ENCODE measurements around the gene ZDHHC20.

Gene ZDHHC20

GRCh38 chr13:21362741-21363140 is 96.4 kb downstream of the ZDHHC20 start:
- no peak for FAIRE-seq
- TF ChIP-seq POLR2A (IDR thresholded peaks at IDR 0.05; ENCODE audit: low read depth, low read length), result no peak
- DNase-seq (ENCODE audit: insufficient read length, low spot score), result no peak

- no peak for FAIRE-seq
- no peak for DNase-seq (ENCODE audit: insufficient read length, low spot score)
- TF ChIP-seq POLR2A (IDR thresholded peaks at IDR 0.05; ENCODE audit: low read depth, low read length), result no peak
These were observed 97.4 kb downstream of the ZDHHC20 start for GRCh38 chr13:21361706-21362105.

- DNase-seq (ENCODE audit: insufficient read length, low spot score), result no peak
- TF ChIP-seq POLR2A (IDR thresholded peaks at IDR 0.05; ENCODE audit: low read depth, low read length), result no peak
- FAIRE-seq, result no peak
These were observed 98.0 kb downstream of the ZDHHC20 start for GRCh38 chr13:21361123-21361522.

DNA sequence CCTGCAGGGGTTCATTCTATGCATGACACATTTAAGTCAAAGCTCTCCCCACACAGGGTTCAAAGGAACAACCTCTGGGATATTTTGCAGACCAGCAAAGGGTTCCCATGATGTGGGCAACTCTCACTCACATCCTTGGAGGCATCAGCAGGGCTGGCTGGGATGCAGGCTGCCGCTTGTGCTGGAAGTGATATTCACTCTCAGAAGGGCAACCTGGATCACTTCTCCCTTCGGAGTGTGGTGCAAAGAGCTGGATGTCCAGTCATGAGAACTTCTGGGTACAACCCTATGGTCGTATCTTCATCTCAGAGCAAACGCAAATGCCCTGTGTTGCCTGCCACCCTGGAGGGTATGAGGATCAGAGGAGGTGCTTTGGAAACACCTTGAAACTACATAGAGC is 98.6 kb downstream of the ZDHHC20 start:
- DNase-seq (ENCODE audit: insufficient read length, low spot score) (no peak), FAIRE-seq (no peak)
- TF ChIP-seq POLR2A (IDR thresholded peaks at IDR 0.05; ENCODE audit: low read depth, low read length), result no peak

DNA sequence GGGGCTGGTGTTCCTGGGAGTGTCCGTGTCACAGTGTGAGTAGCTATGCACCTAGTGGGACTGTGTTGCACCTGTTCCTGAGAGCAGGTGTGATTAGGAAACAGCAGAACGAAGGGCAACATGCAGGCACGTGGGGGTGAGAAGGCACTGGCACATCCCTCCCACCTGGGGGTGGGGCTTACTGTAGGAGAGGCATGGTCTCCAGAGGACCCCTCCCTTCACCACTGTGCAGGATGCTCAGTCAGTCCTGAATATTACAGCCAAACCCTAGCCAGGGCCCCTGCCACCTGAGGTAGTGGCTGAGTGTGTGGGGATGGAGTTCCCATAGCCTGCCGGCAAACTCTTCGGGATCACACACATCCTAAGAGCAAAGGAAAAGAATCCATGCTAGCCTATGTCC is 99.2 kb downstream of the ZDHHC20 start:
- no peak for DNase-seq (ENCODE audit: insufficient read length, low spot score)
- TF ChIP-seq POLR2A (IDR thresholded peaks at IDR 0.05; ENCODE audit: low read depth, low read length), result no peak
- FAIRE-seq, result no peak

DNA sequence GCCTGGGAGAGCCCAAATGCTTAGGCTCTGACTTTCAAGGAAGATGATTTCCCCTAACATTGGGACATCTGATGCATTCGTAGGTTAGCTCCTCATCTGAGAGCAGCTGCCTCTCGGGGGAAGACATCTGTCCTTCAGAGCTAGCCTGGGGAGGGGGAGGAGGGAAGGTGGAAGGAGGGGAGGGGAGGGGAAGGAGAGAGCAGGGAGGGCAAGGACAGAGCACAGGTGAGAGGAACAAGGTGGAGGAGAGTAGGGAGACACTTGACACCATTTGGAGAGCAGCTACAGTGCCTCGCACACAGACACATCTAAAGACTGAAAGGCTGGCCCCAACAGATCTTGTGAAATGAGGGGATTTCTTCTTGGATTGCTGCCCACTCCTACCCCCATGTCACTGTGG is 103.8 kb downstream of the ZDHHC20 start:
- DNase-seq (ENCODE audit: insufficient read length, low spot score) (no peak), FAIRE-seq (no peak)
- TF ChIP-seq POLR2A (IDR thresholded peaks at IDR 0.05; ENCODE audit: low read depth, low read length), result no peak

DNA sequence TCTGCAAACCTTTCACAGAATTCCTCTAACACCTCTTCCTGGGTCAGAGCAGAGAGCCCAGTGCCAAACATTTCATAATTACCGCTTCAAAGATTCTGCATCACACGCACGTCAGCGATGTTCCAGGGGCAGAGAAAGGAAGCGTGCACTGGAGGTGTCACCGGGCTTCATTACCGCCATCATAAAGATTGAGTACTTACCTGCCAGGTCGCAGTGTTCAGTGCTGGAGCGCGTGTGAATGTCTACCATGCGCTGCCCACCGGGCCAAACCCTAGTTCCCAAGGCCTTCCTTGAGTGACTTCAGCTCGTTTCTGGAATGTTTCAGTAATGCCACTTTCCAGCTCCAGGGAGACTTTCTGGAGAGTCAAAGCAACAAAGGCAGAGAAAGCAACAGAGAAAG is 104.4 kb downstream of the ZDHHC20 start:
- no peak for TF ChIP-seq POLR2A (IDR thresholded peaks at IDR 0.05; ENCODE audit: low read depth, low read length)
- FAIRE-seq, result no peak

GRCh38 chr13:21348488-21349120 is 110.5 kb downstream of the ZDHHC20 start:
- TF ChIP-seq POLR2A (IDR thresholded peaks at IDR 0.05; ENCODE audit: low read depth, low read length), result no peak
- FAIRE-seq (no peak), DNase-seq (ENCODE audit: insufficient read length, low spot score) (no peak)

More for the DNA sequence above, 104.4 kb downstream of the ZDHHC20 start:
- no peak for DNase-seq (ENCODE audit: insufficient read length, low spot score)

- FAIRE-seq (no peak), DNase-seq (ENCODE audit: insufficient read length, low spot score) (no peak)
- TF ChIP-seq POLR2A (IDR thresholded peaks at IDR 0.05; ENCODE audit: low read depth, low read length), result no peak
These were observed 111.3 kb downstream of the ZDHHC20 start for GRCh38 chr13:21347753-21348318.

DNA sequence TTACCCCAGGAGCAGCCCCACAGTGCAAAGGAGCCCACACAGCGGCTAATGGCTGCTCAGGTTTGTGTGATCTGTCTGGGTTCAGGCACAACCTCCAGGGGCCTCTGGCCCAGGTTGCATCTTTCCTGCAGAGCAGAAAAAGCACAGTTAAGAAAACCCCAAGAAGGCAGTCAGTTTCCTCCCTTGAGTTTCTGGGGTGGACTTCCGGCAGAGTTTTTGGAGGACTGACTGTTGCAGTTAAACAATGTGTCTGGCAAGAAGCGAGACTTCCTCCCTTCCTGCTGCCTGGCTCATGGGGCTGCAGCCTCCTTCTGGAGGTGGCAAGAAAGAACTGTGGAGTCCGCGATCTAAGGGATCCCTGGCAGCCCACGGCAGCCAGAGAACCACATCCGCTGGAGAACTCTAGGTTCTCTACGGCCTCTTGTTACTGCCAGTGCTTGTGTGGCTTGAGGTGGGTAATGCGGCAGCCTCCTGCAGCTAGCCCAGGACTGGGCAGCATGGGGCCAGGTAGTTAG is 114.4 kb downstream of the ZDHHC20 start:
- TF ChIP-seq POLR2A (IDR thresholded peaks at IDR 0.05; ENCODE audit: low read depth, low read length), result no peak
- FAIRE-seq (no peak), DNase-seq (ENCODE audit: insufficient read length, low spot score) (no peak)

DNA sequence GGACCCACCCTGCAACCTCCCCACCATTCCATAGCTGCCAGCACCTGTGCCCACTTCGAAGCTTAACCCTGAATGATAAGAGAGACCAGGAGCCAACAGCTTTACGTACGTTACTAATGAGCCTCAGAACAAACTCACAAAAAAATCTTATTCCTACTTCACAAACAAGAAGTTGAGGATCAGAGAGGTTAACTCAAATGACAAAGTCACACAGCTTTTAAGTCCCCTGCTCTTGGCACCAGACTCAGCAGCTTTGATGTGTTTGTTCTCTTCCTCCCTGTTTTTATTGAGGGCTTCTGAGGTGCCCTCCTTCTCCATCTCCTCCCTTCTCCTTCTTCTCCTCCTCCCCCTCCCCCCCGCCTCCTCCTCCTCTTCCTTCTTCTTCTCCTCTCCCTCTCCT is 115.4 kb downstream of the ZDHHC20 start:
- no peak for DNase-seq (ENCODE audit: insufficient read length, low spot score)
- TF ChIP-seq POLR2A (IDR thresholded peaks at IDR 0.05; ENCODE audit: low read depth, low read length), result no peak
- no peak for FAIRE-seq

- no peak for TF ChIP-seq POLR2A (IDR thresholded peaks at IDR 0.05; ENCODE audit: low read depth, low read length)
- DNase-seq (ENCODE audit: insufficient read length, low spot score), result no peak
- no peak for FAIRE-seq
These were observed 116.2 kb downstream of the ZDHHC20 start for GRCh38 chr13:21342699-21343442.

DNA sequence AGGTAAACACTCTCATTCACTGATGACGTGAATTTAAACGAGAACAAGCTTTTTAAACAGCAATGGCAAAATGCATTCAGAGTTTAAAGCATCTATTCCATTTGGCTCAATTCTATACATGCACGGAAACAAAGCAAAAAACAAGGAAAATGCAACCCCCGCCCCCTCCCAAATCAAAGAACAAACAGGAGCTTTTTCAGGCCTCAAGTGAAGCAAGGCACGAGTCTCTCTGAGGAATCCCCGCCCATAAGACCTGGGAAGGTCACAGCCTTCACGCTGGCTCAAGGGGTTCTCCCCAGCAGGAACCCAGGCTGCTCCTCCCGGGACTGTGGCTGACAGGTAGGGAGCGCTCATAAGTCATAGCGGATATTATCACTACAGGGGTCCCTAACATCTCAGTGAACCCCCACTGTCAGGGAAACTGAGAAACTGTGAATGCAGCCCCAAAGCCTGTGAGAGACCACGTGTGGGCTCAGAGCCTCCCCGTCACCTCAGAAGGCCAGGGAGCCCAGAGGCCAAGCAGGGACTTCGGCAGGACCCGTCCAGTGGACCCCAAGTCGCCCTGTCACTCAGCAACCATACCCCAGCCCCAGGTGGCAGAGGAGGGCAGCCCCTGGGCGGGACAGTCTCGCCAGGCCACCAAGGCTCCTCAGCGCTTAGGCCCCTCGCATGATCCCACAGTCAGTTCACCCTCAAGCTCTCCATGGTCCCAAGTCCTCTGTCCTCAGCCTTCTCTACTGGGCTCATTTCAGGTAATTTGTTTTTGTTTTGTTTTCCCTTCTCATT is 117.3 kb downstream of the ZDHHC20 start:
- no peak for FAIRE-seq
- no peak for TF ChIP-seq POLR2A (IDR thresholded peaks at IDR 0.05; ENCODE audit: low read depth, low read length)
- no peak for DNase-seq (ENCODE audit: insufficient read length, low spot score)
